Hindlimb muscle (tissue), 1 donor: ENCODE measurements around the gene SPANXA2. TPM values are rescaled to one million over a fixed set of nuclear protein-coding genes. Genes with fewer than 3 reads are reported as not detected.
"Not testable (repeated sequence)": the region's sequence is repeated elsewhere in the genome, so short reads cannot be mapped to it uniquely, and the experiment has no call there.

Experiments used
- DNase-seq: peaks from one replicate; pipeline ENCODE4 v3.0.0-alpha.2; 2013
- polyA plus RNA-seq: library from polyadenylated mRNA; unstranded; fragments of 120-200 nt; gene quantifications from one replicate; pipeline ENCODE4 v1.2.1, GENCODE V29; 2013; ENCODE audit not compliant: insufficient read length

The SPANXA2 gene, protein sequence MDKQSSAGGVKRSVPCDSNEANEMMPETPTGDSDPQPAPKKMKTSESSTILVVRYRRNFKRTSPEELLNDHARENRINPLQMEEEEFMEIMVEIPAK
- not detected for polyA plus RNA-seq

GRCh38 chrX:141589408-141589807 is at the start of gene SPANXA2:
Gene SPANXA2, plus strand, starts transcription at chrX:141589708. Its CDS starts 60 bp downstream, at chrX:141589768.
- DNase-seq = not testable (repeated sequence)

DNA sequence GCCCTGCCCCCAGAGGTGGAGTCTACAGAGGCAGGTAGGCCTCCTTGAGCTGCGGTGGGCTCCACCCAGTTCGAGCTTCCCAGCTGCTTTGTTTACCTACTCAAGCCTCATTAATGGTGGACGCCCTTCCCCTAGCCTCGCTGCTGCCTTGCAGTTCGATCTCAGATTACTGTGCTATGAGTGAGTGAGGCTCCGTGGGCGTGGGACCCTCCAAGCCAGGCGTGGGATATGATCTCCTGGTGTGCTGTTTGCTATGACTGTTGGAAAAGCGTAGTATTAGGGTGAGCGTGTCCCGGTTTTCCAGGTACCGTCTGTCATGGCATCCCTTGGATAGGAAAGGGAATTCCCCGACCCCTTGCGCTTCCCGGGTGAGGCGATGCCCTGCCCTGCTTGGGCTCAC is 47.0 kb upstream of the SPANXA2 start:
- not testable (repeated sequence) for DNase-seq

GRCh38 chrX:141584638-141585037 is 4.9 kb upstream of the SPANXA2 start, which contains the start of gene SPANXA1:
Gene SPANXA1, minus strand, starts transcription at chrX:141584738. Its CDS starts 60 bp downstream, at chrX:141584678.
- not testable (repeated sequence) for DNase-seq

DNA sequence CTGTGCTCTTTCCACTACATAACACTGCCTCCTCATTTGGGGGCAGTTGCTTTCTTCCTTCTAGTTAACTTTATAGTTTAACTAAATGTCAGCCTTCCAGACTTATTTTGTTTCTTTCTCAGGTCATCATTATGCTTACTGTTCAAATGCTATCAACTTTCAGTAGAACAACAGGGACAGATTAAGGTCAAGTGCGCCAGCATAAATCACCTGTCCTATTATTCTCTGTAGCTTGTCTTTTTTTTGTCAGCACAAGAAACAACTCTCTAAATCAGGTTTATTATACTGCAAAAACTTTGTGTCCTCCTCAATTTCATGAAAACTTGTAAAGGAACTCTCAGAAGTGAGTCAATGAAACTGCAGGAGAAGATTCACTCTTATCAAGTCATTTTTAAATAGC is 19.6 kb downstream of the SPANXA2 start:
- DNase-seq = no peak

DNA sequence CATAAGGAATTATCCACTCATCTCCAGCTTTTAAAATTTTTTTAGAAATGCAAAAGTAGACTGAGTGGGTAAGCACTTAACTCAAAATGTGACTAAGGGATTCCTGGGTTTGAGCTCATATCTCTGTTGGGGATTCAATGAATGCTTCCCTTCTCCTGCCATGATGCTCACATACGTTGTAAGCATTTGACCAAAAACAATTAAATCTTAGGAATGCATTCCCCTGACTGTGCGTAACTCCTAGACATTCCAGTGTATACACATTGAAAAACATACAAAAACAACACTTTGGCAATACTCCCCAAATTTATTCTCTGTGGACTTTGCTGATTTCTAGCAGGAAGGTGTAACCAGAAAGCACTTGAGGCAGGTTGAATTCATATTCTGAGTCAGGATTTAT is 29.8 kb downstream of the SPANXA2 start:
- DNase-seq = no peak

DNA sequence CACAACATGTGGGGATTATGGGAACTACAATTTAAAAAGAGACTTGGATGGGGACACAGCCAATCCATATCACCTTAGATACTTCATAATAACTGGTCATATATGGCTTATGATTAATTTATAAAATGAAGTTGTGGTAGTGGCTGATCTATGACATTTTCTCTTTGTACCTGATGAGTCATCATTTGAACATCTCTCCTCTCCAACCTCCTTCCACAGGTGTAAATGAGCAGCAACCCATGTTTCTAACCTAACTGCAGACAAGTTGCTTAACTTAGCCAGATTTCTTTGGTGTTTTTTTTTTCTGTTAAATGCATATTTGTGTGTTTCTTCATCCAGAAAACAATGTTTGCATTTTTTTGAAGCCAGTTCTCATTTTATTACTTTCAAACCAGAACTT is 42.6 kb downstream of the SPANXA2 start:
- no peak for DNase-seq

- DNase-seq = no peak
These were observed 49.0 kb downstream of the SPANXA2 start for GRCh38 chrX:141638550-141638949.

Other genes starting within 250 kb of the SPANXA2 start
- not detected for gene SPANXA1, start 5.0 kb upstream of the SPANXA2 start, polyA plus RNA-seq
- gene SPANXD, start 109.0 kb downstream of the SPANXA2 start, polyA plus RNA-seq = not detected
- 0.66 TPM for gene MAGEC3, start 248.6 kb downstream of the SPANXA2 start, polyA plus RNA-seq